Activated gamma-delta T cell (primary cell): ENCODE results near the gene TALDO1.

ENCODE experiments used
- DNase-seq: peaks from one replicate; lab custom pipeline; 2025; lab: John Stamatoyannopoulos, UW
- total RNA-seq, 2 donors: gene quantifications; one replicate each; lab custom pipeline; 2026; lab: John Stamatoyannopoulos, UW

Gene TALDO1
- 56.9 to 130 reads per million in 2 donors for total RNA-seq

DNA sequence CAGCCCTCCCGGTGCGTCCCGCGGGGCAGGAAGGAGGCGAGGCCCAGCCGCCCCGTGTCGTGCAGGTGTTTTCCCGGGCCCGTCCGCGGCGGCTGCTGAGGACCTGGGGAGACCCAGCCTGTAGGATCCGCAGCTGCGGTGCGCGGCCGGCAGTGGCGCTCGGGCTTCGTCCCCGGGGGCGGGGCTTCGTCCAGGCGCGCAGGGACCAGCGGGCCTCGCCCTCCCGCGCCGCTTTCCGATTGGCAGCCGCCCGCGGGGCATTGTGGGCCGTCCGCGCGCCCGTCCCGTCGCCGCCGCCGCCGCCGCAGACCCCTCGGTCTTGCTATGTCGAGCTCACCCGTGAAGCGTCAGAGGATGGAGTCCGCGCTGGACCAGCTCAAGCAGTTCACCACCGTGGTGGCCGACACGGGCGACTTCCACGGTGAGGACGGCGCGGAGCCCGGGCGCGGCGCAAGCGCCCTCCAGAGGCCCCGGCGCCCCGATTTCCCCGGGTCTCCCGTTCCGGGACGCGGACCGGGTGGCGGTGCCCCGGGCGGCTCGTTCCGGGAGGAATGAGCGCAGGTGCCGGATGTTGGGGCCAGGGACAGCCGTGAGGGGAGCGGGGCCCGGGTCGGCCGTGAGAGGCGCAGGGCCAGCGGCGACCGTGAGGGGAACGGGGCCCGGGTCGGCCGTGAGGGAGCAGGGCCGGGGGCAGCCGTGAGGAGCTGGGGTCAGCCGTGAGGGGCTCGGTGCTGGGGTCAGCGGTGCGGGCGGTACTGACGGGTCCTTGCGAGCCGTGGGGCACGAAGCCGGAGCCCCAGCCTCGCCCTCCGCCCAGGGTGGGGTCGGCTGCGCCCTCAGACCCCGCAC, at the start of gene TALDO1:
TALDO1 (plus strand) TSS at position 307 of the 849 bp plus-strand sequence; CDS start at position 325, 18 bp downstream.
- DNase-seq = peak; percentile 75

DNA sequence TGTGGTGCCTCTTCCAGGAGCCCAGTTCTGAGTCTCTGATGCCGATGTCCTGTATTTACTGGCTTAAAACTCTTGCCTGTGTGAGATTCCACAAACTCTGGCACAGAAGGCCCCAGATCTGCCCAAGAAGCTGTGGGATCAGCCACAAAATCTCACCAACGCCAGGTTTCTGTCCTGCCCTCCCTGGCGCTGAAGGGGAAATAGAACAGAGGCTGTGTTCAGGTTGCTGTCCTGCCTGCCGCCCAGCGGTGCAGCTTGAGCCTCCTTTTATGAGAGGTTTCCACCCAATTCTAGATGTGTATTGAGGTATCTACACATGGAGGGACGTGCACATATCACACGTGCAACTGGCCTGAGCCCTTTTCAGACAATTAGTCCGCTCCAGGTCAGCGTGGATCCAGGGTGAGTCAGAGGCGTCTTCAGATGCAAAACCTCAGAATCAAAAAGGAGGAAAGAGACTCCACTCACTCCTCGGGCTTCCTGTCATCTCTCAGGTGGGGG, 49.4 kb upstream of the TALDO1 start:
- no peak for DNase-seq

DNA sequence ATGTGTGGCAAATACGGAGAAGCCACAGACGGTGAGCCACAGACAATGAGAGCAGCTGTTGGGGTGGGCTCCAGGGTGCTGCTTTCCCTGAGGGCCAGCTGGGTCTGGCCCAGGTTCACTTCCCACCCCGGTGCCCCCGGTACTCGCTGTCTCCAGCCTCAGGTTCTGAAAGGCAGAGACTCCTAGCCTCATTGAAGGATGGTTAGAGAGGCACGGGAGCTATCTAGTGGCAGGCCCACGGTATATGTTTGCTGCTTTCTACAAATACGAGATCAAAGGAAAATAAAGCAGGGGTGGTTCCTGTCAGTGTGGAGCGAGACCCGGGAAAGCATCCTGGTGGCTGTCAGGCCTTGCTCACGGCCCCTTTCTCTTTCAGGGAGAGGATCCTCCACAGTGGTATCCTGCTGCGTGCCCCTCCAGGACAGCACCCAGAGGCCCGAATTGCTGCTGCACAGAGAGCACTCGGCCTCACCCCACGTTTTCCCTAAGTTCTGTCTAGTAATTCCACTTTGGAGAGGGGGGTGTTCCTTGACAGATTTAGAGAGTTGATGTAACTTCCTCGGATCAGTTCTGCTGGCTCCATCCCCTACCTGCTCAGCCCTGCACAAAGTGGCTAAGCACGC, 48.7 kb upstream of the TALDO1 start:
- DNase-seq = no peak

GRCh38 chr11:699116-699508, 48.2 kb upstream of the TALDO1 start:
- DNase-seq = no peak

- DNase-seq = no peak
Observed at GRCh38 chr11:699753-700152, 47.5 kb upstream of the TALDO1 start.

DNA sequence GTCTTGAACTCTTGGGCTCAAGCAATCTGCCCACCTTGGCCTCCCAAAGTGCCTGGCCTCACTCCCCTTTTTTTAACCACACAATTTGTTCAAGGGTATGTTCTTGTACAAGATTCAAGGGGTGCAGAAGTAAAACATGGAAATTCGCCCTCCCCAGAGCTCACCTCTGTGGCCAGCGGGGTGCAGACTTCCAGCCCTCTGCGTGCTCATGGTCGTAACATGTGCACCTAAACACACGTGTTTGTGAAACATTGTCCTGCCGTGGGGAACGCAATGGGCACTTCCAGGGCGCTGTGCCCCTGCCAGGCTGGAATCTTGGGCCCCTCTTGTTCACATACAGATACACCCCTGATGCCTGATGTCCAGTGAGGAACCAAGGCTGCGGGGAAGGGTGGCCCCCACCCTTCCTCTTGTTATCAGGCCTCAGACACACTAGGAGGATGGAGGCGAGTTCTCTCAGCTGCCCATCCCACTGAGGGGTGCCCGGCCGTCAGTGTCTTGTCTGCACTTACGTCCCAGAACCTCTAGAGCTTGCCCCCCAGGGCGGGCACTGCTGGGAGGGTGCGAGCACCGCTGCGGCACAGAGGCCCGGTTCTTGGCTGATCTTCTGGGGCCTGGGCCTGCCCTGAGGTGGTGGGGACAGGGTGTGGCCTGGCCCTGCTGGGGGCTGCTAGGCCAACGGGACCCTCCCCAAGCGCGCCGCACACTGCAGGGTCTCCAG, 45.4 kb upstream of the TALDO1 start:
- DNase-seq = no peak

- DNase-seq = no peak
Observed at GRCh38 chr11:702462-703461, 44.5 kb upstream of the TALDO1 start.

DNA sequence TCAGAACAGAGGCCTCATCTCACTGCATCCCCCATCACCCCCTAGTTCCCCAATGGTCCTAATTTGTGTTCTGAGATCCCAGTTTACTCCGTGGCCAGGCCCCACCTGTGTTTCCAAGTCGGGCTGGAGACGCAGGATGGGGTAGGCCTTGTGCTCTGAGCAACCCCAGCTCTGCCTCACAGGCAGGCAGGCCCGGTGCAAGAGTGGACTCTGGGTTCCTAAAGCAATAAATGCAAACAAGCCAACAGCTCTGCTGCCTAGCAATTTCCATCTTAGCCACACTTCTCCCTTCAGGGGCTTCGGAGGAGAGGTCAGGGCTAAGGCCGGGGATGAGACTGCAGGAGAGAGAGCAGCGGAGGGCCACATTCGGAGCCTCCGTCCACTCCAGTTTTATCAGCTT, 43.8 kb upstream of the TALDO1 start:
- DNase-seq = no peak

DNA sequence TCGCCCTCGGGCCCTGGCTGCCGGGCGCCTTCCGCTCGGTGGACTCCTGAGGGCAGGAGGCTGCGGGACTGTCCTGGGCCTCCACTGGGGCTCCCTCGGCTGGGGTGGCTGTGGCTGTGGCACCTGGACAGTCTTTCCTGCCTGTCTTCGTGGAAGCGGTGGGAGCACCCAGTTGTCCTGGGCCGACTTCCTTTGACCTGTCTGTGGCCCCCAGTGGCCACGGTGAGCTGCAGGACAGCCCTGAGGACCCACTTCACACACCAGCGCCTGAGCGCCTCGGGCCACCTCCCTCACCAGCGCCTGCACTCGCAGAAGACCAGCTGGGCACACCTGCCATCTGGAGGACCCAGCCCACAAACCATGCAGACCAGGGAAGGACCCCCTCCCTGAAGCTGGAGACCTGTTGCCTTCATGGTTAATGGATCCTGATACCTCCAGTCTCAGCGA, 43.0 kb upstream of the TALDO1 start:
- no peak for DNase-seq

DNA sequence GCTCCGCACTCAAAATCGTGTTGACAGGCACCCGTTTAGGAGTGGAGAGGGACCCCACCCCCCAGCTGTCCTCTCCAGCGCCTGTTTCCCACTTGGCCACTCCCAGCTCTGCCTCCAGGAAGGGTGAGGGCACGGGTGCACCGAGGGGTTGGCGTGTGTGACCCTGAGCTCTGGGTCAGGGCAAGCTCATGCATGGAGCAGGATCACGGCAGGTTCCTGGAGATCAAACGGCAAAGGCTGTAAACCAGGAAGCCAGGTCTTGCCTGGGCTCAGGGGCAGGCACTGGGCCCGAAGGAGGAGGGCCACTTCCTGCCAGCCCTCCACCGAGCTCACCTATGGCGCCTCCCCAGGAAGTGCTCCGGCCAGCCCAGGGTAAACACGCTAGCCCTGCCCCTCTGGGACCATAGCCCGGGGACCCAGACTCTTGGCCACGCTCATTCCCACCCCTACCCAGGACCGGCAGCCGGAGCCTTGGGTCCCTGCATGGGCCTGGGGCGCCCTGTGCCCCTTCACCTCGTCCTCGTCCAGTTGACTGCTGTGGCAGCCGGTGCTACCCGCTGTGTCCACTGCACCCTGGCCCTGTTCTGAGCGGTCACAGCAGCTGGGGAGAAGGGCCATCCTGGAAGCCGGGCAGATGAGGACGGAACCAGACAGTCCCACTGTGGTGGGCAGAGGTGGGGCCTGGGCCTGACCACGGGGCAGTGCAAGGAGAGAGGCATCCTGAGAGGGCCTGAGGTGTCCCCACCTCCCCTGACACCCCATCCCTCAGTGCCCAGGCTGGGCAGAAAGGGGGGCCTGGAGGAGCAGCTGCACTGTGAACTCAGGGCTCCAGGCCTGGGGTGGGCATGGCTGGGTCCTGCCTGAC, 42.3 kb upstream of the TALDO1 start:
- DNase-seq = no peak

- no peak for DNase-seq
Observed at GRCh38 chr11:705646-706438, 41.4 kb upstream of the TALDO1 start, which contains the start of gene EPS8L2. Gene EPS8L2 (plus strand): TSS chr11:706231. CDS start chr11:709408, 3,177 bp downstream.

GRCh38 chr11:706439-706956, 40.8 kb upstream of the TALDO1 start:
- DNase-seq = no peak

- no peak for DNase-seq
Observed at GRCh38 chr11:706957-707816, 40.1 kb upstream of the TALDO1 start.

GRCh38 chr11:707817-708420, 39.3 kb upstream of the TALDO1 start:
- no peak for DNase-seq

GRCh38 chr11:708511-708910, 38.8 kb upstream of the TALDO1 start:
- no peak for DNase-seq

GRCh38 chr11:709109-709997, 37.9 kb upstream of the TALDO1 start:
- DNase-seq = no peak

GRCh38 chr11:714436-714835, 32.8 kb upstream of the TALDO1 start:
- no peak for DNase-seq
